Activated naive CD4-positive, alpha-beta T cell treated with anti-CD3 and anti-CD28 coated beads for 36 hours (primary cell): ENCODE data around the gene CHST2. TPM values are rescaled to one million over a fixed set of nuclear protein-coding genes. Genes with fewer than 3 reads are reported as not detected.

Experiments
- CTCF ChIA-PET: fragments of 350-600 bp; sonication (Branson Sonifier 250); formaldehyde crosslinking; loops from one replicate; lab custom pipeline; 2021; ENCODE audit warnings: antibody characterized with exemption; lab: Charles Lee
- DNase-seq: peaks from one replicate; pipeline ENCODE4 v3.0.0-alpha.2; 2020
- H3K27ac Mint-ChIP-seq: one replicate; pipeline ENCODE4 v1.8.0; 2021; ENCODE audit warnings: mild to moderate bottlenecking, mixed read lengths
- H3K27me3 Mint-ChIP-seq: one replicate; pipeline ENCODE4 v1.8.0; 2021; ENCODE audit warnings: low read depth, mixed read lengths
- H3K36me3 Mint-ChIP-seq: one replicate; pipeline ENCODE4 v1.8.0; 2021; ENCODE audit warnings: low read depth, mixed read lengths
- H3K4me1 Mint-ChIP-seq: one replicate; pipeline ENCODE4 v1.8.0; 2021; ENCODE audit warnings: low read depth, mixed read lengths
- H3K4me3 Mint-ChIP-seq: one replicate; pipeline ENCODE4 v1.8.0; 2021; ENCODE audit warnings: mild to moderate bottlenecking, moderate library complexity, mixed read lengths
- H3K9me3 Mint-ChIP-seq: one replicate; pipeline ENCODE4 v1.8.0; 2021; ENCODE audit warnings: mixed read lengths
- intact Hi-C: fragments of 100-400 bp; cut with micrococcal nuclease; formaldehyde crosslinking; loops from one replicate; pipeline ENCODE4 v1.15.1; 2023
- total RNA-seq, 2 experiments: library from RNA; stranded (reverse); gene quantifications; one replicate each; pipeline ENCODE4 v1.2.3, GENCODE V29; 2021

Gene CHST2
- total RNA-seq, 2 experiments from 2014 or later: 4.2 to 4.4 TPM

DNA sequence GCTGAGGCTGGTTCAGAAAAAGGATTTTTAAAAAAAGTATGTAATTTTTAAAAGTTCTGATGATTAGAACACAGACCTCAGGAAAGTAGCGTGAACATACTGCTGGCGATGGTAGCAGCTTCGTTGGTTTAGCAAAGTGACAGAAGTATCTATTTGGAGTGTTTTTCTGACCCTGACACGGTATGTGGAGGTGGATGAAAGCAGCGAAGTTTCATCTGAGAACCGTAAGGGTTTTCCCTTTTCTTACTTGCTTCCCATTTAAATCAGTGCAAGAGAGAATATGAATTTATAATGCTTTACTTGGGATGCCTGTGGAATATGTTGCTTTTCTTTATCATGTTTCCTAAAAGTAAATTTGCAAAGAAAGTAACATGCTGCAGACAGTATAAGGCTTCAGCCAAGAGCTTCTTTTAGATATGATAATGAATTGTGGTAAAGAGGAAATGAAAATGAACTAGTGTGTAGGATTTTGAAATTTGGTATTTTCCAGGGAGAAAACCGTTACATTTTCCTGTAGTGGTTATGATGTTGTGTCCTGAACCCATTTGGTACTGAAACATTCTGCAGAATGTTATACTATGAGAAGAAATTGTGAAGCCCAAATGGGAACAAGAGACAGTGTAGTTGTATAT, 3.9 kb downstream of the CHST2 start:
- H3K4me1 Mint-ChIP-seq: peaks cover 39% of the 10 kb centered on the region
- peaks cover 6% of the 10 kb centered on the region for H3K36me3 Mint-ChIP-seq
- H3K4me3 Mint-ChIP-seq: peak overlapping the region; percentile 48
- H3K9me3 Mint-ChIP-seq: no peaks in the 10 kb centered on the region
- no peak overlapping the region for H3K27ac Mint-ChIP-seq
- DNase-seq: no peak
- intact Hi-C loops: loop anchor here (5.0 kb wide), 2 partner anchors 309 to 414 kb away; no protein-coding TSS in a partner anchor
- H3K27me3 Mint-ChIP-seq: no peaks in the 10 kb centered on the region
- CTCF ChIA-PET: interaction anchor here (0.5 to 1.5 kb wide), 3 partner anchors 12 to 311 kb away, joined by 3 to 4 read pairs (median 3); no protein-coding TSS in a partner anchor

- Mint-ChIP-seq H3K27ac (no peak overlapping the region), H3K4me3 (peak overlapping the region; percentile 14)
Observed at GRCh38 chr3:143124601-143125520, 5.3 kb downstream of the CHST2 start.

DNA sequence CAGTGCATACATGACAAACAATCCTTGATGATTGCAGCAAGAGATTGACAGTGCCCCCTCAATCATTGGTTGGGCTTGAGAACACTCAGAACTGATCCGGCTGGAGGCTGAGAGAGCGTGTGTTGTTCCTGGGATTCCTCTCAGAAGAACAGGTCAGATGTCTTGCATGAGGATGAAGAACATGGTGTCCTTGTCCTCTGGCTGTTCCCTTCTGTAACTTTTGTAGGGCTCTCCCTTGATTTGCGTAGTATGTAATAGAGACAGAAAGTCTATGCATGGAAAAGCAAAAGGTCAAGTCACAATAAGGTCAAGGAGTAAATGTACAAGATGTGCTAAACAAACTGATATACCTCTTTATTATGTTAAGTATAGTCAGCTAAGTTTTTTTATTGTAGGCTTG, 8.2 kb downstream of the CHST2 start:
- intact Hi-C loops: no loop called here
- CTCF ChIA-PET: no interaction called here
- Mint-ChIP-seq H3K9me3 (no peaks in the 10 kb centered on the region), H3K27ac (no peak overlapping the region), H3K4me3 (no peak overlapping the region), H3K36me3 (peaks cover 2% of the 10 kb centered on the region), H3K4me1 (peaks cover 32% of the 10 kb centered on the region), H3K27me3 (no peaks in the 10 kb centered on the region)
- DNase-seq: no peak

More at GRCh38 chr3:143124601-143125520, 5.3 kb downstream of the CHST2 start:
- peaks cover 39% of the 10 kb centered on the region for H3K4me1 Mint-ChIP-seq
- DNase-seq: no peak
- H3K9me3 Mint-ChIP-seq: no peaks in the 10 kb centered on the region
- H3K27me3 Mint-ChIP-seq: no peaks in the 10 kb centered on the region
- H3K36me3 Mint-ChIP-seq: peaks cover 6% of the 10 kb centered on the region
- CTCF ChIA-PET: interaction anchor here (1.2 to 1.8 kb wide), 6 partner anchors 10 to 550 kb away, joined by 3 to 8 read pairs (median 3); no protein-coding TSS in a partner anchor
- intact Hi-C loops: loop anchor here (5.0 kb wide), 2 partner anchors 307 to 412 kb away; no protein-coding TSS in a partner anchor

GRCh38 chr3:143128227-143128955, 8.8 kb downstream of the CHST2 start:
- H3K36me3 Mint-ChIP-seq: no peaks in the 10 kb centered on the region
- intact Hi-C loops: no loop called here
- H3K4me1 Mint-ChIP-seq: peaks cover 28% of the 10 kb centered on the region
- H3K27ac Mint-ChIP-seq: no peak overlapping the region
- H3K9me3 Mint-ChIP-seq: no peaks in the 10 kb centered on the region
- CTCF ChIA-PET: no interaction called here
- no peaks in the 10 kb centered on the region for H3K27me3 Mint-ChIP-seq
- H3K4me3 Mint-ChIP-seq: no peak overlapping the region
- no peak for DNase-seq

DNA sequence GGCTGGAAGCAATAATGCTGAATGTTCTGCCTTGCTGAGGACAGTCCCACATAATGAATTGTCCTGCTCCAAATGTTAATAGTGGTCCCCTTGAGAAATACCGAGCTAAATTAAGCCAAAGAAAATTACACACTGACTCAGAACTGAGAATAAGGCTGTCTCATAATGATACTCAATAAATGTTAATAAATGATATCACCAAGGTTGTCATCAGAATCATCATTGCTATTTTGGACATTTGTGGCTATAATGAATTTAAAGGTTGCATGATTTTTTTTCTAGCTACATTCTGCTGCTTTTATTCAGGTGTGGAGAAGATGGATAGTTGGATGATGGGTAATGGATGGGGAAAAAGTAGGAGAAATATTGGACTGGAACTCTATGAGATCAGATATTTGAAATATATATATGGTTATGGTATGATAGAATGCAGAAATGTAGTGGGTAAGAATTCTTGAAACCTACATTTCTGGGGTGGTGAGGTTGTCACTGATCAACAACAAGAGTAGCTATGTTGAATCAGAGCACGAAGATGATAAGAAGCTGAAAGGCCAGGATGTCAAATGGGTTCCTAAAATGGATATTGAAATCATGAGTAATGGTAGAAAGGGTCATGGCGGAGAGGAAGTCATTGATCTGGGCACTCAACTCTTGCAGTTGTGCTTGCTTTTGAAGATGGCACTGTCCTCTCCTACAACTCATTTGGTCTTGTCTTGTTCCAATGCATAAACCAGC, 12.8 kb downstream of the CHST2 start:
- Mint-ChIP-seq H3K27me3 (no peaks in the 10 kb centered on the region), H3K27ac (no peak overlapping the region)

GRCh38 chr3:143134471-143134870, 14.9 kb downstream of the CHST2 start:
- no peak overlapping the region for H3K27ac Mint-ChIP-seq
- no peaks in the 10 kb centered on the region for H3K9me3 Mint-ChIP-seq
- H3K4me3 Mint-ChIP-seq: no peak overlapping the region
- CTCF ChIA-PET: interaction anchor here (0.6 to 2.9 kb wide), 3 partner anchors 10 to 42 kb away, joined by 3 to 11 read pairs (median 8); partner anchors contain the start of gene CHST2
- intact Hi-C loops: no loop called here
- no peaks in the 10 kb centered on the region for H3K36me3 Mint-ChIP-seq
- no peaks in the 10 kb centered on the region for H3K27me3 Mint-ChIP-seq
- DNase-seq: no peak
- peaks cover 13% of the 10 kb centered on the region for H3K4me1 Mint-ChIP-seq

More for the DNA sequence above, 12.8 kb downstream of the CHST2 start:
- CTCF ChIA-PET: interaction anchor here (0.6 to 0.7 kb wide), 2 partner anchors 113 to 151 kb away, joined by 3 to 4 read pairs; no protein-coding TSS in a partner anchor
- no peak overlapping the region for H3K4me3 Mint-ChIP-seq
- no peaks in the 10 kb centered on the region for H3K36me3 Mint-ChIP-seq
- no peaks in the 10 kb centered on the region for H3K9me3 Mint-ChIP-seq
- peaks cover 17% of the 10 kb centered on the region for H3K4me1 Mint-ChIP-seq
- DNase-seq: no peak
- intact Hi-C loops: no loop called here

- no peak overlapping the region for H3K4me3 Mint-ChIP-seq
- peaks cover 13% of the 10 kb centered on the region for H3K4me1 Mint-ChIP-seq
- DNase-seq: no peak
- H3K9me3 Mint-ChIP-seq: no peaks in the 10 kb centered on the region
- intact Hi-C loops: no loop called here
- no peak overlapping the region for H3K27ac Mint-ChIP-seq
- no peaks in the 10 kb centered on the region for H3K27me3 Mint-ChIP-seq
- CTCF ChIA-PET: interaction anchor here (0.6 to 2.9 kb wide), 6 partner anchors 10 to 43 kb away, joined by 3 to 11 read pairs (median 4); partner anchors contain the start of gene CHST2
- no peaks in the 10 kb centered on the region for H3K36me3 Mint-ChIP-seq
Observed at GRCh38 chr3:143135150-143135549, 15.6 kb downstream of the CHST2 start.

DNA sequence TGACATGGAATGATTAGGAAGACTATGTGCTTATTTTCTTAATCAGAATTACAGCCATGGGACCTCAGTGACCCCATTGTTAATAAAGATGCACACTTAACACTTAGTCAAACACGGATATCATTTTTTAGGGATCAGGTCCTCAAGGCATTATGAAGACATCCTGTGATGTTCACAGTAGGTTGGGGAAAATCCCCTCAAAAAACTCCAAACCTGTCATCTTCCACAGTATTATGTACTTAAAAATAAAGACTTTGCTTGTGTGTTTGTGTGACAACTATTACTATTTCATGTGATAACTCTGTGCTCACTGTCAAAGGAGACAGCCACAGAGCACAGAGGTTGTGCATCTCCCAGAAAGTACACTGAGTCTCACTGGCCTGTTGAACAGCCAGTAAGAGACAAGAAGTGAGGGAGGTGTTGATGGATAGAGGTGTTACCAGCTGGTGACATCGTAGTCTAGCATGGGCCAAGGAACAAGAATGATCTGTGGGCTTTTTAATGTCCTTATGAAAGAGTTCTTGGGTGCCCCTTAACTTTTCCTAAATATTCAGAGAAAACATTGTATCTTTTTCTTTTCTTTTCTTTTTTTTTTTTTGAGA, 18.0 kb downstream of the CHST2 start:
- H3K4me3 Mint-ChIP-seq: no peak overlapping the region
- H3K4me1 Mint-ChIP-seq: peaks cover 9% of the 10 kb centered on the region
- intact Hi-C loops: no loop called here
- CTCF ChIA-PET: interaction anchor here (0.7 kb wide), 1 partner anchor 68 kb away, joined by 3 read pairs; no protein-coding TSS in a partner anchor
- no peaks in the 10 kb centered on the region for H3K27me3 Mint-ChIP-seq
- no peak for DNase-seq
- H3K27ac Mint-ChIP-seq: no peak overlapping the region
- H3K9me3 Mint-ChIP-seq: no peaks in the 10 kb centered on the region
- no peaks in the 10 kb centered on the region for H3K36me3 Mint-ChIP-seq

- DNase-seq: no peak
- intact Hi-C loops: no loop called here
- H3K36me3 Mint-ChIP-seq: no peaks in the 10 kb centered on the region
- H3K4me1 Mint-ChIP-seq: peaks cover 5% of the 10 kb centered on the region
- H3K27me3 Mint-ChIP-seq: no peaks in the 10 kb centered on the region
- no peak overlapping the region for H3K4me3 Mint-ChIP-seq
- CTCF ChIA-PET: interaction anchor here (0.7 kb wide), 1 partner anchor 18 kb away, joined by 4 read pairs; no protein-coding TSS in a partner anchor
- H3K27ac Mint-ChIP-seq: no peak overlapping the region
- H3K9me3 Mint-ChIP-seq: no peaks in the 10 kb centered on the region
Observed at GRCh38 chr3:143138953-143139352, 19.4 kb downstream of the CHST2 start.

DNA sequence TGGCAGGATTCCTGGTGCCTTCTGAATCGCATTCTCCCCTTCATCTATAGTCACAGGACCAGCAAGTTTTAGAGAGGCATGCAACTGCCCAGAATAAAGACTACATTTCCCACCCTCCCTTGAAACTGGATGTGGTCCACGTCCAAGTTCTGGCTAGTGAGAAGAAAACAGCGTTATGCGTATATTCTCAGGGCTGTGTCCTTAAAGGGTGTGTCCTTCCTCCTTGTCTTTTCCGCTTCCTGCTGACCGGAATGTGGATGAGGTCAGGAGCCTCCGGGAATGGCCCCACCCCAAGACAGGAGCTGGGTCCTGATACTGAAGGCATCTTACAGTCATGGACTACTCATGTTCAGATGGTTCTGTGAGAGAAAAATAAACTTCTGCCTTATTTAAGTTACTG, 20.2 kb downstream of the CHST2 start:
- CTCF ChIA-PET: interaction anchor here (0.7 kb wide), 1 partner anchor 19 kb away, joined by 4 read pairs; no protein-coding TSS in a partner anchor
- H3K4me3 Mint-ChIP-seq: no peak overlapping the region
- no peaks in the 10 kb centered on the region for H3K27me3 Mint-ChIP-seq
- intact Hi-C loops: no loop called here
- DNase-seq: no peak
- H3K36me3 Mint-ChIP-seq: no peaks in the 10 kb centered on the region
- H3K27ac Mint-ChIP-seq: no peak overlapping the region
- no peaks in the 10 kb centered on the region for H3K9me3 Mint-ChIP-seq
- H3K4me1 Mint-ChIP-seq: peaks cover 5% of the 10 kb centered on the region

GRCh38 chr3:143140550-143140949, 21.0 kb downstream of the CHST2 start:
- Mint-ChIP-seq H3K9me3 (no peaks in the 10 kb centered on the region), H3K27ac (no peak overlapping the region), H3K4me3 (no peak overlapping the region), H3K4me1 (peaks cover under 1% of the 10 kb centered on the region), H3K36me3 (no peaks in the 10 kb centered on the region), H3K27me3 (no peaks in the 10 kb centered on the region)
- DNase-seq: no peak
- intact Hi-C loops: no loop called here
- CTCF ChIA-PET: no interaction called here
